Measurements from ENCODE around the gene CDK11A.
"Not testable (repeated sequence)": the region's sequence is repeated elsewhere in the genome, so short reads cannot be mapped to it uniquely, and the experiment has no call there.

CDK11A gene

DNA sequence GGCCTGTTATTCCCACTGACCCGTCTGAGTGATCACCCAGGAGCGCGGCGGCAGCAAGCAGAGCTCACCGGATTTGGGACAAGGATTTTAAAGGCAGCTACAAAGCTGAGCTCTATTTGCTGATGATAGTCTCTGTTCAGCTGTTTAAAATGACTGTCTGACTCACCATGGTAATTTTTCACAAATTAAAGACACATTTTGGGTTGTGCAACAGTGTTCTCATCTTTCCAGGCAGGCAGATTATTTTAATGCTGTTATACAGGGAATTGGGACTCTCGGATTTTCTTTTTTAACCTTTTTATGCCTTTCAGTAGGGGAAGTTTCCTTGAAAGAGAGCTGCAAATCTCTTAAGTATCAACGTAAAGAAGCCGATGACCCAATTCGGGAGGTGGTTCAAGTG lies 61.8 kb downstream of the CDK11A start:
- DNase-seq: not testable (repeated sequence)

DNA sequence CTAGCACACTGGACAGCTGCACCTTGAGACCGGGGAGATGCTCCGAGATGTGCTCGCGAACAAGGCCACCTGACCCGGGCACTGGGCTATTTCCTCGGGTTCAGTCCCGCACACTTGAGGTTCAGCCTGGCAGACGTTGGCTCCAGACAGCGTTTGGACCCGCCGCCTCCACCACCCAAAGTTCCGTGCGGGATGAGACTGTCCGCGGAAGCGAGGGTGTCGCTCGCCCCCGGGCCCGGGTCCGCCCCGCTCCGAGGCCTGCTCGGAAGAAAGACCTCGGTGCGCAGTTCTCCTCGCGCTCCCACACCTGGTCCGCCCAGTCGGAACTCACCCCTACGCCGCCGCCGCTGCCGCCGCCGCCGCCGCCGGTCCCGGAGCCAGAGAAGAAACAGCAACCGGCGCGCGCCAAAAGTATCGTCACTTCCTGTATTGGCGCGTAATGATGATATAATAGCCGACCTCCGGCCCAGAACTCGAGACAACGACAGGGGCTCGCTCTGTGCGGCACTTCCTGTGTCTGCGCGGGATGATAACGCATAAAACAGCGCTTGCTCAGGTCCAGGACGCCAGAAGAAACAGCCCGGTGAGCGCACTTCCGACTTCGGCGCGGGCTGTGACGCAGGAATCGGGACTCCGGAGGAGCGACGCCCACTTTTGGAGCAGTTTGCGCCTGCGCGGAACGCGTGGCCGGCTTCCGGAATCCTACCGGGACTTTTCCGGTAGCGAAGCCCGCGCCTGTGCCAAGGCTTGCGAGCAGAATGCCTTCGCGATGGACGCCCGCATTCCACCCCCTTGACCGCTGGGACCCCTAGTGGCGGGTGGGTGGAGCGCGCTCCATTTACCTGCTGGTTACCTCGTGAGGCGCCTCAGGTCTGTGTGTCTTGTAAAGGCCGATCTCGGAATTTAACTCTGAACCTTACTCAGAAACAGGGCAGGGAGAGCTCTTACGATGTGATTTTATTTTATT lies 65.3 kb downstream of the CDK11A start, which contains the start of gene CDK11B:
TSS of gene CDK11B (minus strand) at position 422 of the 967 bp plus-strand sequence. CDS start 1,519 bp downstream, outside the sequence.
- DNase-seq: peak; percentile 99 to 100

All from activated CD4-positive, alpha-beta T cell treated with anti-CD3 and anti-CD28 coated beads, Interleukin-2, amount 50 U/mL, for 48 hours (primary cell).